Pulmonary artery endothelial cell (primary cell): ENCODE data around the gene SUN1. TPM values are rescaled to one million over a fixed set of nuclear protein-coding genes. Genes with fewer than 3 reads are reported as not detected.
"Not testable (repeated sequence)": the region's sequence is repeated elsewhere in the genome, so short reads cannot be mapped to it uniquely, and the experiment has no call there.

Experiments
- DNase-seq: peaks from one replicate; pipeline ENCODE4 v3.0.0-alpha.2; 2011; ENCODE audit warnings: low read depth, low spot score
- total RNA-seq: library from RNA; depleted of rRNA; stranded (reverse); fragments of >200 nt; gene quantifications from 2 replicates; pipeline ENCODE4 v1.2.3, GENCODE V29; 2014

SUN1 gene
- total RNA-seq, 1 donor from 2014 or later: 178 TPM

DNA sequence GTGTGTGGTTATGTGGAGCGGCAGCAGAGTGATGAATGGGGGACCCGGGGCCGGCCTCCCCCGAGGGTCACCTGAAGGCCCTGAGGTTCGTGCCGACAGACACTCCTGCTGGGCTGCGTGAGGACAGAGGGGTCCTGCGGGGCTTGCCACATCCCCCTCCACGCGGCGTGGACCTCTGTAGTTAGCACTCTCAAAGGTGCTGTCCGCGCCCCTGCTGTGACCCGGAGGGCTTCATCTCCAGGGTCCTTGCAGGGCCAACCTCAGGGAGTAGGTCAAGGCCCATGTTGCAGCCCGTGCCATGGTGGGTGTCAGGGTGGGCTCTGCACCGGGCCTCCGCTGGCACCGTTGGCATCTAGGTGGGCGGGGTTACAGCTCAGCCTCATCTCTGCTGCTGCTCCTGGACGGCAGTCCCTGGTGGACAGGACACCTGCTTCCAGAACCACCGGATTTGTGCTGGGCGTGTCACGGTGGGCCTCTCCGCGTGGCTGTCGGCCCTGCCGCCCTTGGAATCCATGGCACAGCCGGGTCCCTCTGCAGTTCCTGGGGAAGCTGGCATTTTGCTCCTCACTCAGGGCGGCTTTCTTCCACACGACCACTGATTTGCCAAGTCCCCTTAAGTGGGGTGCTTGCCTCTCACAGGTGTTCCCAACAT is 24.3 kb downstream of the SUN1 start:
- no peak for DNase-seq

DNA sequence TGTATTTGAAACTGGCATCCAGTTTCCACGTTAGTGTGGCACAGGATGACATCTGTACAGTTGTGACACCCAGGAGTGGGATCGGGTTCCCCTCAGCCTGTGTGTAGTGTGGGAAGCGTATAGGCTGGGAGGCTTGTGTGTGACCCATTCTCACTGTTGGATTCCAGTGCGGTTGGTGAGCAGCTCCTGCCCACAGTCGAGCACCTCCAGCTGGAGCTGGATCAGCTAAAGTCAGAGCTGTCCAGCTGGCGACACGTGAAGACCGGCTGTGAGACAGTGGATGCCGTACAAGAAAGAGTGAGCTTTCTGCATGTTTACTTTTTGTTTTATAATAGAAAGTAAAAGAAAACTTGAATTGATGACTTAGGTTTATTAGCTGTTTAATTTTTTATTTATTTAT is 25.4 kb downstream of the SUN1 start:
- DNase-seq: no peak

DNA sequence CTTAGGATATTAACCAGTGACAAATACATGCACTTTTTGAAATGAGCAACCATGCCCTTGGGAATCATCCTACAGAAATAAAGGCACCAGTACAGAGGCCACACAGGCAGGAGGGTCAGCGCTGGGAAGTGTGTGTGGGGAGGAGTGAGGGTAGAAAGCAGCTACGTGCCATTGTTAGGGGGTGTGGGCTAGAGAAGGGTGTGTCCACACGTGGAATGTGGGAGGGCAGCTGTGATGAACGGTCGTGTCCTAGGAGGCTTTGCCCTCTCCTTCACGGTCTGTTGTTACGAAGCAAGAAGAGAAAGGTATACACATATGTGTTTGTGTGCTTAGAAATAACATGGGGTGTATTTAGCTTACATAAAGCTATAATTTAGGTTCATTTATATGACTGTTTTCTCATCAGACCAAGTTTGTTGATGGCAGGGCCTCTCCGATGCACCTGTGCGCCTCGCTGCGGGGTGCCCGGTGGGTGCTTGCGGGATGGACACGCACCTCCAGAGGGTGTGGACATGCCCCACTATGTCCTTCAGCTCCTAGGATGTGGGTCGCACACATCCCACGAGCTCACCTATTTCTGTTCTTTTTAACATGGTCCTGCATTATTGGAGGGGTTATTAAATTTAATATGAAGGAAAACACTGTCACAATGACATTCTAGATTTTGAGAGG is 27.2 kb downstream of the SUN1 start:
- no peak for DNase-seq

DNA sequence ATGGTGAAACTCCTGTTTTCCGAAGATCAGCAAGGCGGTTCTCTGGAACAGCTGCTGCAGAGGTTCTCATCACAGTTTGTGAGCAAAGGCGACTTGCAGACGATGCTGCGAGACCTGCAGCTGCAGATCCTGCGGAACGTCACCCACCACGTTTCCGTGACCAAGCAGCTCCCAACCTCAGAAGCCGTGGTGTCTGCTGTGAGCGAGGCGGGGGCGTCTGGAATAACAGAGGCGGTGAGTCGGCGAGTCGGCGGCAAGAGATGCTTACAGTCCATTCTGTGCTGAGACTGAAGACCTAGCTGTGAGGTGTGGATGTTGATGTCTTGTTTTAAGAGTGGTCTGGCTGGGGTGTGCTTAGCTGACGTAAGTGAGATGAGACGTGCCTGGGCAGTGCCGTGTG is 27.9 kb downstream of the SUN1 start:
- DNase-seq: no peak

DNA sequence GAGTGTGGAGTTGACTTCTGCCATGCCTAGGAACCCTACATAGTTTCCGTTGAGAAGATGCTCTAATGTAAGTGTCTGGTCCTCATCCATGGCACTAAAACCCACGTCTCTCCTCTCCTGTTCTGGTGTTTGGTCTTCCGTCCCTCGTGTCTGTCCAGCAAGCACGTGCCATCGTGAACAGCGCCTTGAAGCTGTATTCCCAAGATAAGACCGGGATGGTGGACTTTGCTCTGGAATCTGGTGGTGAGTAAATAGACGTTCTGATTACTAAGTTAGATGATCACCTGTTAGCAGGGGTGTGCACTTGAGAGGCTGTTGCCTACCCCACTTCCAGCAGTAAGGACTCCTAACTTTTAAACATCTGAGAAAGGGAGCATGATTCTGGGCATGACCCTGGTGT is 28.9 kb downstream of the SUN1 start:
- DNase-seq: no peak

DNA sequence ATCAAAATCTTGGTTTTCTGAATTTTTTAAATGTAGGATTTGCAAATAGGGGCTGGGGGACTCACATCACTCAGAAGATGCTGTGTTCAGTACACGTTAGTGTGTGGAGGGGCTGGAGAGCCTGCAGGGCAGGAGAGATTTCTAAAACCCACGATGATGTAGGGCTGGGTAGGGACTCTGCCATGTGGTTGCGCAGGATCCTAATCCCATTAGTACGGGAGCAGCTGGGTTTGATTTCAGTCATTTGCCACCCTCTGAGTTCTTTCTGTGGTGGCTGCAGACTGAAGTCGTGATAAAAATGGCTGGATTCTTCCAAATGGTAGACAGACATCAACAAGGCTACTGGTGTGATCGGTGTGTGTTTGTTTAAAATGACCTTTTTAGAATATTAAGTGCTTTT is 29.9 kb downstream of the SUN1 start:
- no peak for DNase-seq

DNA sequence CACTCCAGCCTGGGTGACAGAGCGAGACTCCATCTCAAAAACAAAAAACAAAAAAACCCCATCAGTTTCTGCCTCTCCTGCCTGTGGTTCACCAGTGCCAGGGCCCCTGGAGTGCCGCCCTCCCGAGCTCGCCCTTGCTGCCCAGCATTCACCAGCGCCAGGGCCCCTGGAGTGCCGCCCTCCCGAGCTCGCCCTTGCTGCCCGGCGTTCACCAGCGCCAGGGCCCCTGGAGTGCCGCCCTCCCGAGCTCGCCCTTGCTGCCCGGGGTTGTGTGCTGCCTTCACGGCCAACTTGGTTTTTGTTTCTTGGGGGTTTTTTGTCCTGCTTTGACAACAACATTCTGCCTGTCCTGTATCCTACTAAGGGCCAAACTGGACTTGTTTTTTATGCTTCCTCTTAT is 30.8 kb downstream of the SUN1 start:
- no peak for DNase-seq

DNA sequence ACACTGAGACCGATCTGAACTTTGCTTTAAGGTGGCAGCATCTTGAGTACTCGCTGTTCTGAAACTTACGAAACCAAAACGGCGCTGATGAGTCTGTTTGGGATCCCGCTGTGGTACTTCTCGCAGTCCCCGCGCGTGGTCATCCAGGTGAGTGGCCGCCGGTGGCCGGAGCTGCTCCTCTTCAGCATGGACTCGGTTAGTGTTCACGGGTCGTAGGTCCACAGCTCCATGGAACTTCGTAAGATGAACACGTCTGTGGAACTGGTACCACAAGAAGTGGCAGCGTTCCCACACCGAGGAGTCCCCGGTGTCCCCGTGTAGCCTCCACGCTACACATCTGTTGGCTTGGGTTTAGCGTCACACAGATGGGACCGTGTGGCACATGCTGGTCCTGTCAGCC is 33.6 kb downstream of the SUN1 start:
- DNase-seq: no peak

DNA sequence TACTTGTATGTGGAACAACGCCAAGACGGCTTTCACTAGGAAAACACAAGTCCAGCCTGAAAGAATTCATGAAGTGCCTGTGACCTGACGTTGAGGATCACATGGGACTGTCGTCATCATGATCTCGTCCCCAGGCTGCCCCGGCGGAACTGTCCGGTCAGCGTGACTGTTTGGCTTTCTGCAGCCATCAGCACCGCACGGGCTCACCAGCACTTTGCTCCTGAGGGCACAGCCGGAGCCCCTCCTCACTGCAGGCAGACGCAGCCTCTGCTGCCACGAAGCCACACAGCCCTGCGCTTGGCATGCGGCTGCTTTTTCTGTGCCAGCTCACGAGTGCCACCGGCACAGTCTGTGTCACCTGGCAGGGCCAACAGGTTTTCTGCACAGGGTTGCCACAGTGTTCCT is 34.7 kb downstream of the SUN1 start:
- DNase-seq: peak; percentile 32

DNA sequence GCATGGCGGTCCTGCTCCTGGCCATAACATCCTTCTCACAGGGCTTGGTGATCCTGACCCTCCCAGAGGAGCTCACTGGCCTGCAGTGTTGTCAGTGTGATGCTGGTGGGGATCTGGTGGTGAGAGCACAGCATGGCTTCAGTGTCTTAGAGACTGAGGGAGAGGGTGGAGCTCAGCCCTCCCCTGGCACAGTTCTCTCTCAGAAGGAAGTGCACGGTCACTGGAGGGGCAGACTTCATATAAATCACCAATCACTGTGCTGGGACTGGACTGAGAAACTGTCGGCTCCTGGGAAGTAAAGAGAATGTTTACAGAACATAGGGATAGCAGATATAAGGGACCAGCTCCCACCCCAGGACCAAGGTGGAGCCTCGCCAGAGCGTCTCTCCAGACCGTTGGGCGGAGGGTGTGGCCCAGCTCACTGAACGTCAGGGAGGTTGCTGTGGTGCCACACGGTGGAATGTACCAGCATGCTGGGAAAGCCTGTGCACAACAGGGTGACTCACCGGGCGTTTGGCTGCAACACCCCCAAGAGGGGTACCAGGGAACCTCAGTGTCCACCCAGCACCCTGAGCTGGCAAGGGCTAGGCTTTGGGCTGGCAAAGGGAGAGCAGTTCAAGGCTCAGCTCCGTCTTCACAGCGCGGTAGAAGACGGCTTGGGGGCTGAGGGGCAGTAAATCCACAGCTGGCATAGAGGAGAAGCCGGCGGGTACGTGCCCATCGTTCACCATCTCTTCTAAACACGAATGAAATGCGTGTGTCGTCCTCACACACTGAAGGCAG is 35.3 kb downstream of the SUN1 start:
- DNase-seq: no peak

DNA sequence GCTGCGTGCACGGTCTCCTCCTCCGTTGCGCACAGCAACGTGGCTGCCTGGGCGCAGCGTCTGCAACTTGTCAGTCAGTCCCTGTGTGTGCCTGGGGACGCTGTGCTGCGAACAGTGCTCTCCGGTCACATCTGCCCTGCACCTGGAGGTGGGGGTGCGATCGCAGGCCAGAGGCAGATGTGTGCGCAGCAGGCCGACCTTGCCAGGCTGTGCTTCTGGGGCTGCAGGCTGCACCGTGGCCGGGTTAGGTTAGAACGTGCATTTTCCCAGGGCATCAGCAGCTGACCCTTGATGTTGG is 35.9 kb downstream of the SUN1 start:
- DNase-seq: no peak

DNA sequence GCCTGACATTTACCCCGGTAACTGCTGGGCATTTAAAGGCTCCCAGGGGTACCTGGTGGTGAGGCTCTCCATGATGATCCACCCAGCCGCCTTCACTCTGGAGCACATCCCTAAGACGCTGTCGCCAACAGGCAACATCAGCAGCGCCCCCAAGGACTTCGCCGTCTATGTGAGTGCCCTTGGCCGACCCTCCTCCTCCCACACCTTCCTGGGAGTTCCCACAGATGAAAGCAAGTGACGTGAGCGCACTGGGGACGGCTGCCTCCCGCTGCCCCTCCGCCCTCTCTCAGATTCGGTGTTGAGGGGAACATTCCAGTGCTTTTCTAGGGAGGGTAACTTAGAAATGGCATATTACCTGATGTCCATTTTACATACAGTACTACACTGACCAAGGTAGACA is 37.1 kb downstream of the SUN1 start:
- DNase-seq: no peak

DNA sequence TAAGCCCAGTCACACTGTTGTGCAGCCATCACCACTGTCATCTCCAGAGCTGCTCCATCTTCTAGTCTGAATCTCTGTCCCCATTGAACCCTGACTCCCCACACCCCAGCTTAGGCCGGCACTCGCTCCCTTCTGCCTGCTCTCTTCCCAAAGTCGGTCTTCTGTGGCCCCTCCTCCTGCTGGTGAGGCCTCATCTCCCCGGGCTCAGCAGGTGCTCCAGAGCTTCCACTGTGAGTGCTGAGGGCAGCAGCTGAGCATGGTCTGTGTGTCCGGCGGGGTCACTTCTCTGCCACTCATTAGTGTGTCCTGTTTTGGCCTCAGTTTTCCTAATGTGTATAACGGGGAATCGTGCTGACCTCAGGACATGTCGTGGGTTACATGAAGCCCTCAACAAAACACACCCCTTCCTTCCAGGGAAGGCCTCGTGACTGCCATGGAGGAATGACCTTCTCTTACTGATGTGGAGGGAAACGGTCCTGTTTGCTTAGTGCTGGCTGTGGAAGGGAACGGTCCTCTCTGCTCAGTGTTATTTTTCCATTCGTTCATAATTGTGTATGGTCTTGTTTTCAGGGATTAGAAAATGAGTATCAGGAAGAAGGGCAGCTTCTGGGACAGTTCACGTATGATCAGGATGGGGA is 39.7 kb downstream of the SUN1 start:
- no peak for DNase-seq

DNA sequence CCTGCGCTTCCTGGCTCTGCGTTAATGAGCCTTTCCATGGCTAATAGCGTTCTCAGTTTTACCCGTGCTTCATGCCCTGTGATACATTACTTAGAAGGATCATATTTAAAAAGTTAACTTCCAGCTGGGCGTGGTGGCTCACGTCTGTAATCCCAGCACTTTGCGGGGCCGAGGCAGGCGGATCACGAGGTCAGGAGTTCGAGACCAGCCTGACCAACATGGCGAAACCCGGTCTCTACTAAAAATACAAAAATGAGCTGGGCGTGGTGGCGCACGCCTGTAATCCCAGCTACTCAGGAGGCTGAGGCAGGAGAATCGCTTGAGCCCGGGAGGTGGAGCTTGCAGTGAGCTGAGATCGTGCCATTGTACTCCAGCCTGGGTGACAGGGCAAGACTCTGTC is 40.4 kb downstream of the SUN1 start:
- not testable (repeated sequence) for DNase-seq

DNA sequence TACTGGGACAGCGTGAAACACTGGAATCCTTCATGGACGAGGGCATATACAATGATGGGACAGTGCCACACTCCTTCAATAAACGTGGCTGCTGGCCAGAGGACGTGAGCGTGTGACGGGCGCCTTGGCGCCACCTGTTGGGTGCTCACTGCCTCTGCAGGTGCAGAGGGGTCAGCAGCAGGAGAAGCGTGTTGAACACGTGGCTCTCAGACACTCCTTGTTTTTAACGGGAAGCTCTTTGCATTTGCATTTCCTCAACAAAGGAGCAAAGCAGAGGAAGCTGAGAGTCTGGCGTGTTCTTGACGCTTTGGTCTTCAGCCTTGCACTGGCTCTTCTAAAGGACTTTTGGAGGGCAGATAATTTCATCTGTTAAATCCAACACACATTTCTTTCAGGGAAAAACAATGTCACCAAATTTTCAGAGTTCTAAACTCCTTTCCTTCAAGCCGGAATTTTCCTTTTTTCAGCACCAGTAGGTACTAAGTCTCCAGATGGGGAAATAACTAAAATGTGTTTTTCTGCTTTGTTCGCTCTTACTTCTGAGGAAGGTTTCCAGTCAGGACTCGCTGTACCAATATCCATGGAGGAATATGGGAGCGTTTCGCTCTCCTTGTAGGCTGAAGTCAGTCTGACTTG is 41.2 kb downstream of the SUN1 start:
- DNase-seq: peak; percentile 67

DNA sequence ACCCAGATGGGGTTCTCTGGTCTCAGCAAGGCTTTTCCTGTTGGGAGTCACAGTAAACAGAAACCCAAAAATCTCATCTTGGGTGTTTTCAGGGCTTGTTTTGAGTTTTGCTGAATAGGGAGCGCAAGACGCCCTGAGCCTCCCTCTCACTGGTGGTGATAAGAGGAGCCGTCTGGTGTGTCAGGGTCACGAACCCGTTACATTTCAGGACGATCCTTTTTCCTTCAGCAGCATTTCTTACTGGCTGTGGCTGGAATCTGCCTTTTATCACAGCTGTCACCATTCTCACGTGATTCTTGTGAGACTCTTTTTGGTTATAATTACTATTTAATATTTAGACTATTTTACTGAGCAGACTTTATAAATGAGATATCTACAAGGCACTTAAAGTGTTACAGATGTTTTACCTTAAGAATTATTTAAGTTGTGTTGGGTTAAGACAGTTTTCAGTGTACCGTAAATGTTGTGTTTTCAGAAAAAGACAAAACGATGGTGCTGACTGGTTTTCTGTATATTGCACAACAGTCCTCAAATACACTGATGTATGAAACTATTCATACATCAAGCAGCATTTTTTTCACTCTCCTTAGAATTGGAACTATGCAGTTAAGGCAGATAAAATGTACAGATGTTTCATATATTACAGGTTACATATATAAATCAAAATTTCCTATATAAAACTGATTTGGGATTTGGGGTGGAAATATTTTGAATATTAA is 41.9 kb downstream of the SUN1 start:
- no peak for DNase-seq

DNA sequence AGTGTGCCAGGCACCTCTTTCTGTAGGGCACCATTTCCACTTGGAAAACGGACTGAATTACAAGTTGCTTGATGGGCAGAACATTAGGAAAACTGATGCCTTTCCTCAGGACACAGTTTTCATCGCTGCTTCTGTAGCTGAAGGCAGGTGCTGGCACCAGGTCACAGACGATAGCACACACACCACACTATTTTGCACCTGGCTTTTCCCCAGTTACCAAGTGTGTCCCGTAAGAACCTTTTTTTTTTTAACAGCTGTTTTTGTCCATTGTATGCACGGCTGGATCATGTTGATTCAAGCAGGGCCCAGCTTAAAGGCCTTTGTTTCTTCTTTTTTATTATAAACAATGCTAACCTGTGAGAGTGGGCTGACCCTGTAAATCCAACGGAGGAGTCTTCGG is 42.8 kb downstream of the SUN1 start:
- no peak for DNase-seq

DNA sequence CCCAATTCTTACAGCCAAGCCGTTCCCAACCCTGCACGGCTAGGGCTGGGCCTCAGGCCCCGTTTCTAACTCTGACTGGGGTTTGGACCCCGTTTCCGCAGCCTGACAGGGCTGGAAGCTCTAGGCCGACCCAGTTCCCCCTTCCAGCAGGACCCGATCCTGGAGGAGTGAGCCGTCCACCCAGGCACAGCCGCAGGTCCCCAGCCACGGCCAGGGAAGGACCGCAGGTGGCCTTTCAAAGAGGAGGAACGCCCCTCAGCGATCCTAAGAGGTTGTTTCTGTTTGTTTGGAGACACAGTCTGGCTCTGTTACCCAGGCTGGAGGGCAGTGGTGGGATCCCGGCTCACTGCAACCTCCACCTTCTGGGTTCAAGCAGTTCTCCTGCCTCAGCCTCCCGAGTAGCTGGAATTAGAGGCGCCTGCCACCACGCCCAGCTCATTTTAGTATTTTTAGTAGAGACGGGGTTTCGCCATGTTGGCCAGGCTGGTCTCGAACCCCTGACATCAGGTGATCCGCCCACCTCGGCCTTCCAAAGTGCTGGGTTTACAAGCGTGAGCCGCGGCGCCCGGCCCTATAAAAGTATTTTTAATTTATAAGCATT is 43.3 kb downstream of the SUN1 start:
- no peak for DNase-seq

DNA sequence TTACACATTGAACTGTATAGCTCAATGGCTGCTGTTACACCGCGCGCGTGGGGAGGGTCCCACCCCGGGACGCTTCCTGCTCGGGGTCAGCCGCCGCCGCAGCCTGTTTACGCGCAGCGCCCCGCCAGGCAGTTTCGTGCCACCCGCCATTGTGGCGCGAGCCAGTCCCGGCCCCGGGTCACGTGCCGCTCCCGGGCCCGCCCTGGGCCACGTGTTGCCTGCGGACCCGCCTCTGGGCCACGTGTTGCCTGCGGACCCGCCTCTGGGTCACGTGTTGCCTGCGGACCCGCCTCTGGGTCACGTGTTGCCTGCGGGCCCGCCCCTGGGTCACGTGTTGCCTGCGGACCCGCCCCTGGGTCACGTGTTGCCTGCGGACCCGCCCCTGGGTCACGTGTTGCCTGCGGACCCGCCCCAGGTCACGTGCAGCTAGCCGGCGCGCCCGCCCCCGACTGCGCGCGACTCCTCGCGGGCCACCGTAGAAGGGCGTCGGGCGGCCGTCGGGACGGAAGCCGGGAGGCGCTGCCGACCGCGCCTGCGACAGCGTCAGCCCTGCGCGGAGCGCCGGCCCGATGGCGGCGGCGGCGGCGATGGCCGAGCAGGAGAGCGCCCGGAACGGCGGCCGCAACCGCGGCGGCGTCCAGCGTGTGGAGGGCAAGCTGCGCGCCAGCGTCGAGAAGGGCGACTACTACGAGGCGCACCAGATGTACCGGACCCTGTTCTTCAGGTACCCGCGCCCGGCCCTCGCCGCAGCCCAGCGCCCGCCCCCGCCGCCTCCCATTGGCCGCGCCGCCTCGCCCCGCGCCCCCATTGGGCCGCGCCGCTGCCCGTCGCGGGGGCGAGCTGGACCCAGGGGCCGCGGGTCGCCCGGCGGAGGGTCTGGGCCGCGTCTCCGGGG is 44.0 kb downstream of the SUN1 start, which contains the start of gene GET4:
Gene GET4, plus strand, starts transcription at position 478 of the 895 bp plus-strand sequence. Its CDS starts 92 bp downstream, at position 570.
- peak; percentile 86 for DNase-seq

DNA sequence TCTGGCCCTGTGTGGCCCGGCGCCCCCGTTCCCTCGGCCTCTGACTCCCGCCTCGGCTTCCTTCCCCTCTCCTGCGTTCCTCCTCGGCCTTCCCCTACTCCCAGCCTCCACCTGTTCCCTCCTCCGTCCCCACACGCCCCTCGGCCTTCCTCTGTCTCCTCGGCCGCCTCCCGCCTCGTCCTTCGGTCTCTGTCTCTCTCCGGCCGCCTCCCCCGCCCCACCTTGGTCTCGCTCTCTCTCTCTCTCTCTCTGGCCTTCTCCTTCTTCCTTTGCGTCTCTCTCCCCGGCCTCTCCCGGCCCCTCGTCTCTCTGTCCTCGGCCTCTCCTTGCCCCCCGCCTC is 44.7 kb downstream of the SUN1 start:
- no peak for DNase-seq
